HepG2 (cell line): ENCODE data around the gene TRIM27. TPM values are rescaled to one million over a fixed set of nuclear protein-coding genes. Genes with fewer than 3 reads are reported as not detected.

Source experiments
- KDM1A ChIP-seq: IDR thresholded peaks from 2 replicates; pipeline ENCODE4 v1.6.1; 2016; ENCODE audit warnings: missing compliant biosample characterization
- NONO ChIP-seq, 2 experiments: fragments of 450-650 bp in 1 of 2; sonication (generic) in 1 of 2; formaldehyde crosslinking in 1 of 2; IDR thresholded peaks in 1 of 2; conservative IDR thresholded peaks in 1 of 2; 2 replicates each; pipeline versions ENCODE4 v1.6.1 to v1.8.0; 2017 to 2022; ENCODE audit warnings: mild to moderate bottlenecking in 1 of 2, missing genetic modification reagents in 1 of 2, moderate library complexity in 1 of 2
- POGZ ChIP-seq: sonication (generic); formaldehyde crosslinking; IDR thresholded peaks from 2 replicates; pipeline ENCODE4 v1.4.0; 2020; ENCODE audit warnings: mild to moderate bottlenecking, missing genetic modification reagents
- POLR2AphosphoS5 ChIP-seq: IDR thresholded peaks from 2 replicates; pipeline ENCODE4 v1.6.1; 2012; ENCODE audit warnings: low read depth, low read length
- PPARG ChIP-seq: conservative IDR thresholded peaks from 2 replicates; pipeline ENCODE4 v1.6.1; 2016; ENCODE audit warnings: missing biosample characterization, missing genetic modification reagents
- ZBTB42 ChIP-seq: sonication (generic); formaldehyde crosslinking; IDR thresholded peaks from 2 replicates; pipeline ENCODE4 v1.5.0; 2020; ENCODE audit warnings: mild to moderate bottlenecking, missing genetic modification reagents
- ZBTB8A ChIP-seq: sonication (generic); formaldehyde crosslinking; IDR thresholded peaks from 2 replicates; pipeline ENCODE4 v1.4.0; 2020; ENCODE audit warnings: mild to moderate bottlenecking, low read depth, missing genetic modification reagents, borderline replicate concordance
- ZC3H4 ChIP-seq: sonication (generic); formaldehyde crosslinking; IDR thresholded peaks from 2 replicates; pipeline ENCODE4 v1.4.0; 2020; ENCODE audit warnings: missing genetic modification reagents, borderline replicate concordance
- ZNF17 ChIP-seq: sonication (generic); formaldehyde crosslinking; IDR thresholded peaks from 2 replicates; pipeline ENCODE4 v1.5.0; 2020; ENCODE audit warnings: mild to moderate bottlenecking, missing genetic modification reagents
- ZNF180 ChIP-seq: sonication (generic); formaldehyde crosslinking; IDR thresholded peaks from 2 replicates; pipeline ENCODE4 v1.4.0; 2020; ENCODE audit warnings: low read depth, missing genetic modification reagents, borderline replicate concordance
- ZNF343 ChIP-seq: sonication (generic); formaldehyde crosslinking; IDR thresholded peaks from 2 replicates; pipeline ENCODE4 v1.4.0; 2020; ENCODE audit warnings: mild to moderate bottlenecking, missing genetic modification reagents
- ZSCAN21 ChIP-seq: sonication (generic); formaldehyde crosslinking; IDR thresholded peaks from 2 replicates; pipeline ENCODE4 v1.8.0; 2022; ENCODE audit warnings: mild to moderate bottlenecking, missing genetic modification reagents, moderate library complexity, borderline replicate concordance
- polyA plus RNA-seq, 8 experiments: library from polyadenylated mRNA; depleted of rRNA in 3 of 8; stranded (reverse) in 7 of 8; unstranded in 1 of 8; fragments of >200 nt; fragmentation: Illumina TruSeq in 4 of 8; extraction: Trizol in 4 of 8; gene quantifications; 2 replicates each; pipeline versions ENCODE4 v1.2.1 to v1.2.3, GENCODE V29; 2011 to 2016; ENCODE audit warnings: low read depth in 4 of 8, missing spikeins in 1 of 8, mixed read lengths in 1 of 8; ENCODE audit not compliant: insufficient read depth in 1 of 8
- total RNA-seq, 5 experiments: library from RNA; depleted of rRNA; stranded (reverse); fragments of >200 nt; fragmentation: Illumina TruSeq; extraction: Trizol; gene quantifications; 2 replicates each; pipeline ENCODE4 v1.2.3, GENCODE V29; 2016; ENCODE audit warnings: low read depth in 1 of 5
- TF ChIP-seq, protein P1 (sequence below): sonication (generic); formaldehyde crosslinking; IDR thresholded peaks from 2 replicates; pipeline ENCODE4 v1.8.0; 2022; ENCODE audit warnings: missing genetic modification reagents, mild to moderate bottlenecking, moderate library complexity, borderline replicate concordance
- TF ChIP-seq, protein P2 (sequence below): fragments of 450-650 bp; IDR thresholded peaks from 2 replicates; pipeline ENCODE4 v1.6.1; 2017
- TF ChIP-seq, protein P3 (sequence below): IDR thresholded peaks from 2 replicates; pipeline ENCODE4 v1.6.1; 2016; ENCODE audit warnings: missing biosample characterization, missing genetic modification reagents, low read depth
- TF ChIP-seq, protein P4 (sequence below): sonication (generic); formaldehyde crosslinking; IDR thresholded peaks from 2 replicates; pipeline ENCODE4 v1.4.0; 2020; ENCODE audit warnings: missing genetic modification reagents
- TF ChIP-seq, protein P5 (sequence below): sonication (generic); formaldehyde crosslinking; IDR thresholded peaks from 2 replicates; pipeline ENCODE4 v1.5.0; 2020; ENCODE audit warnings: missing genetic modification reagents
- TF ChIP-seq, protein P6 (sequence below): sonication (generic); formaldehyde crosslinking; IDR thresholded peaks from 2 replicates; pipeline ENCODE4 v1.8.1; 2023; ENCODE audit warnings: missing genetic modification reagents, inconsistent platforms, borderline replicate concordance

The TRIM27 gene
- total and polyA plus RNA-seq, 2 of the 13 experiments (the other 11 are each of a cell fraction or from before 2014, with no cell fraction given) = 88.6 to 112 TPM

DNA sequence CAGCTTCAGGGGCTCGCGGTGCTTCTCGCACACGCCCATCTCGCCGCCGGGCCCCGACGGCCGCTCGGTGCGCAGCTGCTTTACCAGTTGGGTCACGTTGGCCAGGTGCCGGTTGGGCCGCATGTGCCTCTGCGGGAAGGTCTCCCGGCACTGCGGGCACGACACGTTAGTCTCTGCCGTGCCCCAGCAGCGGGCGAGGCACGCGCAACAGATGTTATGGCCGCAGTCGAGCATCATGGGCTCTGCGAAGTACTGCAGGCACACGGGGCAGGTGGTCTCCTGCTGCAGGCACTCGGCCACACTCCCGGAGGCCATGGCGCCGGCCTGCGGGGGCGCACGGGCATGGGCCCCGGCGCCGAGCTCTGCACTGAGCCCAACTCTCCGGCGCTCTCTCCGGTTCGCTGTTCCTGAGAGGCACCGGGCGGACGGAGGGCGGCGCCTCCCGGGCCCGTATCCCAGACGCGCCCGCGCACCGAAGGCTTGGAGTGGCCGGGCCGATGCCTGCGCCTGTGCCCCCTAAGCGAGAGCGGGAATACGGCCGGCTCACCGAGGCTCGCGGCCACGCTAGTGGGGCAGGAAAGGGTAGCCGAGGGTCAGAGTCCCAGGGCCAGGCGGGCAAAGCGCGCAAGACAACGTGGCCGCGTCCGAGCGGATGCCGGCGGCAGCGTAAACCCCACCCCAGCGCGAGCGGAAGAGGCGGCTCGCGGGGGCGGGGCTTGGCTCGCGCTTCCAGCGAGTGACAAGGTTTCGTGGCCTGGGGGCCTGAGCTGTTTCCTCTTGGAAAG, at the start of gene TRIM27 (continued):
- TF ChIP-seq, protein P1, sequence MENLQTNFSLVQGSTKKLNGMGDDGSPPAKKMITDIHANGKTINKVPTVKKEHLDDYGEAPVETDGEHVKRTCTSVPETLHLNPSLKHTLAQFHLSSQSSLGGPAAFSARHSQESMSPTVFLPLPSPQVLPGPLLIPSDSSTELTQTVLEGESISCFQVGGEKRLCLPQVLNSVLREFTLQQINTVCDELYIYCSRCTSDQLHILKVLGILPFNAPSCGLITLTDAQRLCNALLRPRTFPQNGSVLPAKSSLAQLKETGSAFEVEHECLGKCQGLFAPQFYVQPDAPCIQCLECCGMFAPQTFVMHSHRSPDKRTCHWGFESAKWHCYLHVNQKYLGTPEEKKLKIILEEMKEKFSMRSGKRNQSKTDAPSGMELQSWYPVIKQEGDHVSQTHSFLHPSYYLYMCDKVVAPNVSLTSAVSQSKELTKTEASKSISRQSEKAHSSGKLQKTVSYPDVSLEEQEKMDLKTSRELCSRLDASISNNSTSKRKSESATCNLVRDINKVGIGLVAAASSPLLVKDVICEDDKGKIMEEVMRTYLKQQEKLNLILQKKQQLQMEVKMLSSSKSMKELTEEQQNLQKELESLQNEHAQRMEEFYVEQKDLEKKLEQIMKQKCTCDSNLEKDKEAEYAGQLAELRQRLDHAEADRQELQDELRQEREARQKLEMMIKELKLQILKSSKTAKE (CRISPR knock-in tag) = no peak
- TF ChIP-seq, protein P2, sequence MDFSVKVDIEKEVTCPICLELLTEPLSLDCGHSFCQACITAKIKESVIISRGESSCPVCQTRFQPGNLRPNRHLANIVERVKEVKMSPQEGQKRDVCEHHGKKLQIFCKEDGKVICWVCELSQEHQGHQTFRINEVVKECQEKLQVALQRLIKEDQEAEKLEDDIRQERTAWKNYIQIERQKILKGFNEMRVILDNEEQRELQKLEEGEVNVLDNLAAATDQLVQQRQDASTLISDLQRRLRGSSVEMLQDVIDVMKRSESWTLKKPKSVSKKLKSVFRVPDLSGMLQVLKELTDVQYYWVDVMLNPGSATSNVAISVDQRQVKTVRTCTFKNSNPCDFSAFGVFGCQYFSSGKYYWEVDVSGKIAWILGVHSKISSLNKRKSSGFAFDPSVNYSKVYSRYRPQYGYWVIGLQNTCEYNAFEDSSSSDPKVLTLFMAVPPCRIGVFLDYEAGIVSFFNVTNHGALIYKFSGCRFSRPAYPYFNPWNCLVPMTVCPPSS = no peak
- peak; percentile 69; the same call in 1 of the 2 replicates for TF ChIP-seq ZBTB42 (CRISPR knock-in tag)
- TF ChIP-seq, protein P3, sequence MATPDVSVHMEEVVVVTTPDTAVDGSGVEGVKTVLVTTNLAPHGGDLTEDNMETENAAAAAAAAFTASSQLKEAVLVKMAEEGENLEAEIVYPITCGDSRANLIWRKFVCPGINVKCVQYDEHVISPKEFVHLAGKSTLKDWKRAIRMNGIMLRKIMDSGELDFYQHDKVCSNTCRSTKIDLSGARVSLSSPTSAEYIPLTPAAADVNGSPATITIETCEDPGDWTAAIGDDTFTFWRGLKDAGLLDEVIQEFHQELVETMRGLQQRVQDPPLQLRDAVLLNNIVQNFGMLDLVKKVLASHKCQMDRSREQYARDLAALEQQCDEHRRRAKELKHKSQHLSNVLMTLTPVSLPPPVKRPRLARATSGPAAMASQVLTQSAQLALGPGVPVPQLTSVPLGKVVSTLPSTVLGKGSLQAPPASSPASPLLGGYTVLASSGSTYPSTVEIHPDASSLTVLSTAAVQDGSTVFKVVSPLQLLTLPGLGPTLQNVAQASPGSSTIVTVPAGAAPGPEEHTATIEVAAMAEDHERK (CRISPR knock-in tag) = peak; percentile 80
- peak; percentile 96 for TF ChIP-seq ZC3H4
- TF ChIP-seq, protein P4, sequence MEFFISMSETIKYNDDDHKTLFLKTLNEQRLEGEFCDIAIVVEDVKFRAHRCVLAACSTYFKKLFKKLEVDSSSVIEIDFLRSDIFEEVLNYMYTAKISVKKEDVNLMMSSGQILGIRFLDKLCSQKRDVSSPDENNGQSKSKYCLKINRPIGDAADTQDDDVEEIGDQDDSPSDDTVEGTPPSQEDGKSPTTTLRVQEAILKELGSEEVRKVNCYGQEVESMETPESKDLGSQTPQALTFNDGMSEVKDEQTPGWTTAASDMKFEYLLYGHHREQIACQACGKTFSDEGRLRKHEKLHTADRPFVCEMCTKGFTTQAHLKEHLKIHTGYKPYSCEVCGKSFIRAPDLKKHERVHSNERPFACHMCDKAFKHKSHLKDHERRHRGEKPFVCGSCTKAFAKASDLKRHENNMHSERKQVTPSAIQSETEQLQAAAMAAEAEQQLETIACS (CRISPR knock-in tag) = no peak; the same call in 1 of the 2 replicates
- TF ChIP-seq PPARG = peak; percentile 67
- TF ChIP-seq ZSCAN21 (CRISPR knock-in tag) = no peak
- peak; percentile 86; the same call in 1 of the 2 replicates for TF ChIP-seq ZNF17 (CRISPR knock-in tag)
- no peak for TF ChIP-seq NONO (IDR thresholded peaks at IDR 0.05)
- peak; percentile 96 for TF ChIP-seq NONO (CRISPR knock-in tag; conservative IDR thresholded peaks at IDR 0.05)
- peak; percentile 77; the same call in 1 of the 2 replicates for TF ChIP-seq POGZ (CRISPR knock-in tag)
- TF ChIP-seq, protein P5, sequence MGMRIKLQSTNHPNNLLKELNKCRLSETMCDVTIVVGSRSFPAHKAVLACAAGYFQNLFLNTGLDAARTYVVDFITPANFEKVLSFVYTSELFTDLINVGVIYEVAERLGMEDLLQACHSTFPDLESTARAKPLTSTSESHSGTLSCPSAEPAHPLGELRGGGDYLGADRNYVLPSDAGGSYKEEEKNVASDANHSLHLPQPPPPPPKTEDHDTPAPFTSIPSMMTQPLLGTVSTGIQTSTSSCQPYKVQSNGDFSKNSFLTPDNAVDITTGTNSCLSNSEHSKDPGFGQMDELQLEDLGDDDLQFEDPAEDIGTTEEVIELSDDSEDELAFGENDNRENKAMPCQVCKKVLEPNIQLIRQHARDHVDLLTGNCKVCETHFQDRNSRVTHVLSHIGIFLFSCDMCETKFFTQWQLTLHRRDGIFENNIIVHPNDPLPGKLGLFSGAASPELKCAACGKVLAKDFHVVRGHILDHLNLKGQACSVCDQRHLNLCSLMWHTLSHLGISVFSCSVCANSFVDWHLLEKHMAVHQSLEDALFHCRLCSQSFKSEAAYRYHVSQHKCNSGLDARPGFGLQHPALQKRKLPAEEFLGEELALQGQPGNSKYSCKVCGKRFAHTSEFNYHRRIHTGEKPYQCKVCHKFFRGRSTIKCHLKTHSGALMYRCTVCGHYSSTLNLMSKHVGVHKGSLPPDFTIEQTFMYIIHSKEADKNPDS (CRISPR knock-in tag) = 0 out of 2 replicates have a peak, but pooled peaks have one; percentile 78
- TF ChIP-seq ZNF343 (CRISPR knock-in tag) = peak; percentile 7; the same call in 1 of the 2 replicates
- no peak for TF ChIP-seq KDM1A
- peak; percentile 95 for TF ChIP-seq POLR2AphosphoS5
- TF ChIP-seq ZNF180 (CRISPR knock-in tag) = no peak
- TF ChIP-seq, protein P6, sequence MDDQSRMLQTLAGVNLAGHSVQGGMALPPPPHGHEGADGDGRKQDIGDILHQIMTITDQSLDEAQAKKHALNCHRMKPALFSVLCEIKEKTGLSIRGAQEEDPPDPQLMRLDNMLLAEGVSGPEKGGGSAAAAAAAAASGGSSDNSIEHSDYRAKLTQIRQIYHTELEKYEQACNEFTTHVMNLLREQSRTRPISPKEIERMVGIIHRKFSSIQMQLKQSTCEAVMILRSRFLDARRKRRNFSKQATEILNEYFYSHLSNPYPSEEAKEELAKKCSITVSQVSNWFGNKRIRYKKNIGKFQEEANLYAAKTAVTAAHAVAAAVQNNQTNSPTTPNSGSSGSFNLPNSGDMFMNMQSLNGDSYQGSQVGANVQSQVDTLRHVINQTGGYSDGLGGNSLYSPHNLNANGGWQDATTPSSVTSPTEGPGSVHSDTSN (CRISPR knock-in tag) = no peak; the same call in 1 of the 2 replicates
- TF ChIP-seq ZBTB8A (CRISPR knock-in tag) = no peak
